Neutrophil (primary cell): ENCODE data around the gene RAP1A.

ENCODE experiments used
- H3K27ac ChIP-seq: fragments of 200-600 bp; sonication (generic); 2 replicates; pipeline ENCODE4 v1.5.1; 2016; ENCODE audit warnings: mild to moderate bottlenecking, moderate library complexity
- H3K27me3 ChIP-seq: fragments of 200-600 bp; sonication (generic); 2 replicates; pipeline ENCODE4 v1.6.0; 2016; ENCODE audit warnings: mild to moderate bottlenecking
- H3K36me3 ChIP-seq: fragments of 200-600 bp; sonication (generic); 2 replicates; pipeline ENCODE4 v1.5.1; 2017
- H3K4me1 ChIP-seq, 2 experiments: fragments of 200-600 bp in 1 of 2; sonication (generic) in 1 of 2; 1 replicate in 1 of 2; 2 replicates in 1 of 2; pipeline versions ENCODE4 v1.5.1 to v1.6.1; 2013 to 2016; ENCODE audit warnings: low read depth in 1 of 2, low read length in 1 of 2, mild to moderate bottlenecking in 1 of 2, moderate library complexity in 1 of 2; ENCODE audit not compliant: control insufficient read depth in 1 of 2, insufficient read depth in 1 of 2
- H3K4me3 ChIP-seq, 2 experiments: fragments of 200-600 bp in 1 of 2; sonication (generic) in 1 of 2; 1 replicate in 1 of 2; 2 replicates in 1 of 2; pipeline ENCODE4 v1.5.1; 2013 to 2016; ENCODE audit warnings: low read depth in 1 of 2, low read length in 1 of 2, mild to moderate bottlenecking in 1 of 2, moderate library complexity in 1 of 2
- H3K9me3 ChIP-seq: fragments of 200-600 bp; sonication (generic); 2 replicates; pipeline ENCODE4 v1.5.1; 2016
- CTCF ChIP-seq: fragments of 200-600 bp; sonication (generic); IDR thresholded peaks from 2 replicates; pipeline ENCODE4 v1.5.1; 2016; ENCODE audit warnings: antibody characterized with exemption

Gene RAP1A

GRCh38 chr1:111576547-111576946, 43.0 kb upstream of the RAP1A start:
- H3K27me3 ChIP-seq = no peaks in the 10 kb centered on the region
- no peaks in the 10 kb centered on the region for H3K9me3 ChIP-seq
- H3K27ac ChIP-seq = no peak overlapping the region
- no peaks in the 10 kb centered on the region for H3K36me3 ChIP-seq
- no peaks in the 10 kb centered on the region for H3K4me1 ChIP-seq
- no peak overlapping the region for H3K4me3 ChIP-seq
- no peak for TF ChIP-seq CTCF

GRCh38 chr1:111577814-111578213, 41.8 kb upstream of the RAP1A start:
- Histone ChIP-seq H3K36me3 (no peaks in the 10 kb centered on the region), H3K4me1 (no peaks in the 10 kb centered on the region), H3K4me3 (no peak overlapping the region), H3K27me3 (no peaks in the 10 kb centered on the region), H3K9me3 (no peaks in the 10 kb centered on the region), H3K27ac (no peak overlapping the region)
- no peak for TF ChIP-seq CTCF

GRCh38 chr1:111581166-111581565, 38.4 kb upstream of the RAP1A start:
- Histone ChIP-seq H3K9me3 (no peaks in the 10 kb centered on the region), H3K4me3 (no peak overlapping the region), H3K27me3 (peaks cover 2% of the 10 kb centered on the region), H3K4me1 (no peaks in the 10 kb centered on the region), H3K27ac (no peak overlapping the region), H3K36me3 (no peaks in the 10 kb centered on the region)
- TF ChIP-seq CTCF = no peak

GRCh38 chr1:111582016-111582415, 37.6 kb upstream of the RAP1A start:
- TF ChIP-seq CTCF = no peak

GRCh38 chr1:111582644-111583618, 36.7 kb upstream of the RAP1A start:
- H3K4me1 ChIP-seq = no peaks in the 10 kb centered on the region
- no peaks in the 10 kb centered on the region for H3K36me3 ChIP-seq
- H3K9me3 ChIP-seq = no peaks in the 10 kb centered on the region
- H3K27me3 ChIP-seq = peaks cover 5% of the 10 kb centered on the region
- no peak for TF ChIP-seq CTCF
- no peak overlapping the region for H3K4me3 ChIP-seq
- H3K27ac ChIP-seq = no peak overlapping the region

More at GRCh38 chr1:111582016-111582415, 37.6 kb upstream of the RAP1A start:
- Histone ChIP-seq H3K36me3 (no peaks in the 10 kb centered on the region), H3K4me1 (no peaks in the 10 kb centered on the region), H3K27ac (no peak overlapping the region), H3K4me3 (no peak overlapping the region), H3K27me3 (peaks cover 5% of the 10 kb centered on the region), H3K9me3 (no peaks in the 10 kb centered on the region)
